Upper lobe of left lung (tissue), 4 donors: ENCODE data around the gene RAB25.
A peak's percentile ranks its signal among the peaks of the same experiment; 100 is the strongest.

ENCODE experiments used
- CTCF ChIP-seq, 6 experiments: fragments of 450-650 bp in 4 of 6; fragments of 200-600 bp in 2 of 6; sonication (generic) in 2 of 6; IDR thresholded peaks; one replicate each; pipeline ENCODE4 v1.5.1; 2016 to 2019; ENCODE audit warnings: antibody characterized with exemption in 6 of 6
- POLR2A ChIP-seq, 4 donors: fragments of 450-650 bp; IDR thresholded peaks; one replicate each; pipeline ENCODE4 v1.5.1; 2016 to 2017; ENCODE audit warnings: antibody characterized with exemption in 4 of 4, mild to moderate bottlenecking in 2 of 4

- TF ChIP-seq POLR2A (IDR thresholded peaks at IDR 0.05) (peak in 2 of 4 donors; percentile 29 to 64), CTCF (IDR thresholded peaks at IDR 0.05) (no peak)
Measured at GRCh38 chr1:156060937-156061636, at the start of gene RAB25.
